H1 (cell line): ENCODE data around the gene PLIN1. TPM values are rescaled to one million over a fixed set of nuclear protein-coding genes. Genes with fewer than 3 reads are reported as not detected.

Experiments used
- CTCF ChIA-PET: fragments of 300-600 bp; sonication (Branson Sonifier 250); formaldehyde crosslinking; loops from one replicate; lab custom pipeline; 2021; ENCODE audit not compliant: partially characterized antibody; lab: Charles Lee
- POLR2A ChIA-PET: fragments of 300-600 bp; sonication (Branson Sonifier 250); formaldehyde crosslinking; loops from one replicate; lab custom pipeline; 2021; ENCODE audit warnings: inconsistent platforms; ENCODE audit not compliant: partially characterized antibody; lab: Charles Lee
- DNase-seq, 2 experiments: peaks; one replicate each; pipeline versions ENCODE4 v3.0.0 to v3.0.0-alpha.2; 2010 to 2022; ENCODE audit warnings: low spot score in 2 of 2, low read depth in 1 of 2, mixed read lengths in 1 of 2
- FAIRE-seq: peaks from 2 replicates; lab custom pipeline; 2011; peaks lifted over from hg19 to GRCh38; lab: Jason Lieb, UNC
- H2AFZ ChIP-seq: 2 replicates; pipeline ENCODE4 v1.8.1; 2012; ENCODE audit warnings: low read length, inconsistent platforms
- H2AK5ac ChIP-seq: 2 replicates; pipeline ENCODE4 v1.6.1; 2013; ENCODE audit warnings: low read depth, low read length
- H2BK120ac ChIP-seq: replicated peaks from 2 replicates; pipeline ENCODE3; 2013; ENCODE audit warnings: low read depth, low read length, inconsistent platforms
- H2BK12ac ChIP-seq: 2 replicates; pipeline ENCODE4 v1.6.1; 2013; ENCODE audit warnings: low read depth, low read length
- H2BK15ac ChIP-seq: 2 replicates; pipeline ENCODE4 v1.6.1; 2013; ENCODE audit warnings: low read length
- H2BK20ac ChIP-seq: 2 replicates; pipeline ENCODE4 v1.6.1; 2013; ENCODE audit warnings: low read length
- H2BK5ac ChIP-seq: 2 replicates; pipeline ENCODE4 v1.6.1; 2013; ENCODE audit warnings: low read depth, low read length
- H3K14ac ChIP-seq: 2 replicates; pipeline ENCODE4 v1.6.1; 2013; ENCODE audit warnings: inconsistent platforms; ENCODE audit not compliant: insufficient read length
- H3K18ac ChIP-seq: 2 replicates; pipeline ENCODE4 v1.6.1; 2013; ENCODE audit warnings: low read length; ENCODE audit errors: extremely low read depth
- H3K23ac ChIP-seq: 2 replicates; pipeline ENCODE4 v1.6.1; 2013; ENCODE audit warnings: inconsistent platforms; ENCODE audit not compliant: insufficient read length
- H3K23me2 ChIP-seq: 2 replicates; pipeline ENCODE4 v1.6.1; 2013; ENCODE audit warnings: low read depth, low read length
- H3K27ac ChIP-seq: 2 replicates; pipeline ENCODE4 v1.6.1; 2011; ENCODE audit warnings: low read depth, low read length, inconsistent platforms
- H3K27me3 ChIP-seq, 4 experiments: replicated peaks in 1 of 4; 1 replicate in 1 of 4; 2 replicates in 3 of 4; pipeline versions ENCODE4 v1.6.1 to v1.8.1; 2011 to 2013; ENCODE audit warnings: low read length in 3 of 4, mild to moderate bottlenecking in 3 of 4, inconsistent platforms in 2 of 4, mixed read lengths in 2 of 4, moderate library complexity in 1 of 4; ENCODE audit not compliant: control insufficient read depth in 3 of 4, insufficient read depth in 3 of 4; ENCODE audit errors: extremely low read depth in 1 of 4
- H3K36me3 ChIP-seq, 4 experiments: 2 replicates each; pipeline versions ENCODE4 v1.6.1 to v1.8.1; 2011 to 2013; ENCODE audit warnings: mild to moderate bottlenecking in 4 of 4, low read length in 3 of 4, moderate library complexity in 2 of 4, control low read depth in 1 of 4, inconsistent platforms in 1 of 4; ENCODE audit not compliant: insufficient read depth in 4 of 4, control insufficient read depth in 2 of 4
- H3K4ac ChIP-seq: replicated peaks from 2 replicates; pipeline ENCODE3; 2013; ENCODE audit warnings: low read length, low read depth, mixed read lengths, inconsistent platforms; ENCODE audit not compliant: insufficient read length
- H3K4me1 ChIP-seq, 4 experiments: replicated peaks in 1 of 4; 1 replicate in 1 of 4; 2 replicates in 3 of 4; pipeline versions ENCODE4 v1.6.1 to v1.8.1; 2011 to 2013; ENCODE audit warnings: low read length in 3 of 4, inconsistent platforms in 2 of 4, mixed read lengths in 1 of 4; ENCODE audit not compliant: insufficient read depth in 4 of 4, control insufficient read depth in 3 of 4
- H3K4me2 ChIP-seq, 2 experiments: 2 replicates each; pipeline versions ENCODE4 v1.6.1 to v1.8.1; 2011 to 2013; ENCODE audit warnings: low read depth in 2 of 2, low read length in 2 of 2, control low read depth in 1 of 2, inconsistent platforms in 1 of 2, mild to moderate bottlenecking in 1 of 2; ENCODE audit not compliant: insufficient read depth in 1 of 2
- H3K4me3 ChIP-seq, 4 experiments: fragments of 200-600, 300-600 bp in 1 of 4; sonication (generic), shearing (Covaris generic), sonication (Bioruptor Twin) in 1 of 4; 2 replicates each; pipeline versions ENCODE4 v1.5.1 to v1.8.1; 2011 to 2016; ENCODE audit warnings: low read length in 4 of 4, low read depth in 3 of 4, control low read depth in 2 of 4, inconsistent platforms in 2 of 4, mild to moderate bottlenecking in 2 of 4, mixed read lengths in 1 of 4, moderate library complexity in 1 of 4; ENCODE audit not compliant: insufficient read depth in 2 of 4; ENCODE audit errors: extremely low read depth in 1 of 4
- H3K56ac ChIP-seq: replicated peaks from 2 replicates; pipeline ENCODE3; 2013; ENCODE audit warnings: low read depth, mild to moderate bottlenecking, mixed read lengths, low read length, inconsistent platforms; ENCODE audit not compliant: insufficient read length
- H3K79me1 ChIP-seq: 2 replicates; pipeline ENCODE4 v1.6.1; 2013; ENCODE audit warnings: low read depth, low read length, control low read depth
- H3K79me2 ChIP-seq, 2 experiments: 2 replicates each; pipeline versions ENCODE4 v1.6.1 to v1.8.1; 2012 to 2013; ENCODE audit warnings: low read length in 2 of 2, mild to moderate bottlenecking in 2 of 2, inconsistent platforms in 1 of 2; ENCODE audit not compliant: insufficient read depth in 2 of 2, control insufficient read depth in 1 of 2
- H3K9ac ChIP-seq, 4 experiments: replicated peaks in 1 of 4; 1 replicate in 1 of 4; 2 replicates in 3 of 4; pipeline versions ENCODE4 v1.6.1 to v1.8.1; 2011 to 2013; ENCODE audit warnings: low read depth in 3 of 4, low read length in 3 of 4, control low read depth in 2 of 4, mild to moderate bottlenecking in 2 of 4, moderate library complexity in 2 of 4, inconsistent platforms in 1 of 4; ENCODE audit errors: extremely low read depth in 1 of 4
- H3K9me3 ChIP-seq, 2 experiments: 2 replicates each; pipeline versions ENCODE4 v1.6.1 to v1.8.1; 2012 to 2013; ENCODE audit warnings: mild to moderate bottlenecking in 2 of 2, moderate library complexity in 2 of 2, control low read depth in 1 of 2, inconsistent platforms in 1 of 2, low read depth in 1 of 2, low read length in 1 of 2, mixed read lengths in 1 of 2; ENCODE audit not compliant: insufficient read depth in 2 of 2
- H4K20me1 ChIP-seq, 2 experiments: replicated peaks in 1 of 2; 2 replicates each; pipeline versions ENCODE3 to v1.8.1; 2011 to 2013; ENCODE audit warnings: inconsistent platforms in 2 of 2, low read length in 2 of 2, mild to moderate bottlenecking in 1 of 2; ENCODE audit not compliant: insufficient read depth in 2 of 2, control insufficient read depth in 1 of 2
- H4K5ac ChIP-seq: 2 replicates; pipeline ENCODE4 v1.6.1; 2013; ENCODE audit warnings: low read length, low read depth, mixed read lengths, inconsistent platforms; ENCODE audit not compliant: insufficient read length
- H4K8ac ChIP-seq: 2 replicates; pipeline ENCODE4 v1.8.0; 2013; ENCODE audit warnings: mild to moderate bottlenecking, moderate library complexity, low read length, inconsistent platforms; ENCODE audit not compliant: insufficient read depth; ENCODE audit errors: extremely low read depth
- H4K91ac ChIP-seq: replicated peaks from 2 replicates; pipeline ENCODE3; 2013; ENCODE audit warnings: low read length, mixed read lengths, inconsistent platforms; ENCODE audit not compliant: insufficient read length
- ATF2 ChIP-seq: IDR thresholded peaks from 2 replicates; pipeline ENCODE4 v1.6.1; 2012; ENCODE audit warnings: low read length, inconsistent platforms
- ATF3 ChIP-seq: IDR thresholded peaks from 2 replicates; pipeline ENCODE4 v1.6.1; 2011; ENCODE audit warnings: low read depth, mild to moderate bottlenecking, low read length; ENCODE audit not compliant: insufficient read depth
- CTBP2 ChIP-seq: IDR thresholded peaks from 2 replicates; pipeline ENCODE4 v1.7.0; 2011; ENCODE audit warnings: borderline replicate concordance, mild to moderate bottlenecking, moderate library complexity, mixed read lengths, low read length; ENCODE audit not compliant: insufficient read depth, insufficient read length
- EGR1 ChIP-seq: IDR thresholded peaks from 2 replicates; pipeline ENCODE4 v1.6.1; 2011; ENCODE audit warnings: low read depth, low read length, borderline replicate concordance
- MAX ChIP-seq: IDR thresholded peaks from 2 replicates; pipeline ENCODE4 v1.6.1; 2012; ENCODE audit warnings: inconsistent platforms
- SAP30 ChIP-seq: fragments of 300-600 bp; sonication (generic); IDR thresholded peaks from 2 replicates; pipeline ENCODE4 v1.7.1; 2012; ENCODE audit warnings: low read length, moderate library complexity, mild to moderate bottlenecking, inconsistent platforms; ENCODE audit not compliant: insufficient read depth, insufficient replicate concordance
- SP1 ChIP-seq: IDR thresholded peaks from 2 replicates; pipeline ENCODE4 v1.6.1; 2011; ENCODE audit warnings: low read depth, low read length
- SRF ChIP-seq: IDR thresholded peaks from 2 replicates; pipeline ENCODE4 v1.6.1; 2011; ENCODE audit warnings: mild to moderate bottlenecking, low read depth, low read length, moderate library complexity
- USF2 ChIP-seq: IDR thresholded peaks from 2 replicates; pipeline ENCODE4 v1.6.1; 2011; ENCODE audit warnings: low read length, improper control_type of control experiment
- YY1 ChIP-seq: IDR thresholded peaks from 2 replicates; pipeline ENCODE4 v1.6.1; 2011; ENCODE audit warnings: low read depth, mild to moderate bottlenecking, low read length
- WGBS, 2 experiments: shearing (Covaris generic) in 1 of 2; methylation state at CpG; one replicate each; pipeline versions ENCODE4 v1.1.6 to v1.1.7; 2013 to 2015; ENCODE audit warnings: low lambda C conversion rate in 2 of 2, mixed read lengths in 2 of 2, inconsistent platforms in 1 of 2, low coverage in 1 of 2, missing lambda C conversion rate in 1 of 2; ENCODE audit not compliant: insufficient replicate concordance in 2 of 2, insufficient coverage in 1 of 2, insufficient read length in 1 of 2; ENCODE audit errors: extremely low coverage in 1 of 2, missing lambda C conversion rate in 1 of 2; 5-methylcytosine and 5-hydroxymethylcytosine counted together
- polyA plus RNA-seq, 7 experiments: library from polyadenylated mRNA; depleted of rRNA in 3 of 7; stranded (reverse) in 5 of 7; unstranded in 2 of 7; fragments of >200 nt in 5 of 7; fragments of 200-250 nt in 2 of 7; gene quantifications; 1 replicate in 5 of 7; 2 replicates in 1 of 7; 4 replicates in 1 of 7; pipeline versions ENCODE4 v1.2.1 to v1.2.3, GENCODE V29; 2011 to 2013; ENCODE audit warnings: missing spikeins in 2 of 7, mixed read lengths in 2 of 7
- total RNA-seq: library from RNA; stranded (reverse); fragmentation: NEBNext Ultra II Directional; extraction: Animal tissue kit (Norgen Biotek cat#: 25700); gene quantifications from 2 replicates; pipeline ENCODE4 v1.2.1, GENCODE V29; 2021

The PLIN1 gene
- total and polyA plus RNA-seq, 2 of the 8 experiments (the other 6 are each of a cell fraction or from before 2014, with no cell fraction given), result 0.33 TPM; not detected in 1

GRCh38 chr15:89693091-89693490 lies 13.9 kb upstream of the PLIN1 start:
- Histone ChIP-seq H4K91ac (no peak overlapping the region), H2AFZ (no peak overlapping the region), H3K23ac (no peak overlapping the region), H3K9ac (no peak overlapping the region), H3K23me2 (peaks cover 9% of the 10 kb centered on the region; the same call in 1 of the 2 replicates), H4K5ac (no peak overlapping the region), H4K20me1 (no peaks in the 10 kb centered on the region), H3K14ac (no peak overlapping the region), H3K4ac (no peak overlapping the region), H2AK5ac (no peak overlapping the region), H3K79me2 (no peaks in the 10 kb centered on the region), H3K4me1 (no peaks in the 10 kb centered on the region), H3K79me1 (no peaks in the 10 kb centered on the region), H3K9me3 (no peaks in the 10 kb centered on the region), H2BK15ac (no peak overlapping the region), H3K4me2 (no peak overlapping the region), H2BK20ac (no peak overlapping the region), H2BK12ac (no peak overlapping the region), H3K4me3 (no peak overlapping the region), H3K27ac (no peak overlapping the region), H2BK120ac (no peak overlapping the region), H3K18ac (no peak overlapping the region), H3K36me3 (no peaks in the 10 kb centered on the region), H2BK5ac (no peak overlapping the region), H3K56ac (no peak overlapping the region), H4K8ac (no peak overlapping the region), H3K27me3 (peaks cover 0 to 3% (median 0%) of the 10 kb centered on the region in 4 experiments; a peak in 3 of 7 replicates)
- POLR2A ChIA-PET, result no interaction called here
- 79% methylated on average over 2 of the region's 2 CpGs; no CpG with 5 or more reads in 1 of the 2 experiments for WGBS, 2 experiments
- no peak for DNase-seq
- no peak for FAIRE-seq
- CTCF ChIA-PET, result no interaction called here
- no peak for TF ChIP-seq YY1
- TF ChIP-seq USF2, result no peak
- no peak for TF ChIP-seq CTBP2
- no peak for TF ChIP-seq ATF3
- no peak for TF ChIP-seq EGR1
- TF ChIP-seq SP1, result no peak
- no peak for TF ChIP-seq SAP30
- no peak for TF ChIP-seq SRF
- no peak for TF ChIP-seq MAX
- no peak for TF ChIP-seq ATF2
